ENCODE data around the gene TRMT112.
A peak's percentile ranks its signal among the peaks of the same experiment; 100 is the strongest.

TRMT112 gene

DNA sequence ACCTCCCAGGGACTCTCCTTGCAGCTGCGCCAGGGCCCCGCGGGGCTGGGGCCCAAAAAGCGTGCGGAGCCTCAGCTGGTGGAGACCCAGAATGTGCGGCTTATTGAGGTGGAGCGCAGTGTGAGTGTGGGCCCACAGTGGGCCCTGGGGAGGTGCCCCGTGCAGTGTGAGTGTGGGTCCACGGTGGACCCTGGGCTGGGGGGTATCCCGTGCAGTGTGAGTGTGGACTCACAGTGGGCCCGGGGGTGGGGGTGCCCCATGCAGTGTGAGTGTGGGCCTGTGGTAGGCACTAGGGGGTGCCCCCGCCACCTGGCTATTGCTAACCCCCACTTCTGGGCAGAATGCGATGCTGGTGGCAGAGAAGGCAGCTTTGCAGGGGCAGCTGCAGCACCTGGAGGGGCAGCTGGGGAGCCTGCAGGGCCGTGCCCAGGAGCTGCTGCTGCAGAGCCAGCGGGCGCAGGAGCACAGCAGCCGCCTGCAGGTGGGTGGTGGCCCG lies 33.8 kb upstream of the TRMT112 start:
- DNase-seq (ENCODE audit: low read depth in 2 of 2): no peak

- no peak for DNase-seq (ENCODE audit: low read depth in 2 of 2)
Observed at GRCh38 chr11:64349404-64349803, 32.0 kb upstream of the TRMT112 start.

DNA sequence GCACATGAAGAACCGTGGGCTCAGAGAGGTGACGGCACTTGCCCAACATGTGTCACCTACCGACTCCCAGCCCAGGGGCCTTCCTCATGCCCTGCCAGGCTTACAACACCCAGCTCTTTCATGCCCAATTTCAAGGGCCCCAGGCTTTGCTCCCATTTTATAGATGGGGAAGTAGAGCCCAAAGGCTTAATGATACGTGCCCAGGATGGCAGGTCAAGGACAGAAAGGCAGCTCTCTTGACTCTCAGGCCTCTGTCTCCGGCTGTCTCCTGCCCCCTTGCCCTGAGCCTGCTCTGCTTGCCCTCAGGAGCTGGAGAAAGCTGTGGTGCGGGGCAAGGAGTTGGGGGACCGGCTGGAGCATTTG lies 31.6 kb upstream of the TRMT112 start:
- no peak for DNase-seq (ENCODE audit: low read depth in 2 of 2)

DNA sequence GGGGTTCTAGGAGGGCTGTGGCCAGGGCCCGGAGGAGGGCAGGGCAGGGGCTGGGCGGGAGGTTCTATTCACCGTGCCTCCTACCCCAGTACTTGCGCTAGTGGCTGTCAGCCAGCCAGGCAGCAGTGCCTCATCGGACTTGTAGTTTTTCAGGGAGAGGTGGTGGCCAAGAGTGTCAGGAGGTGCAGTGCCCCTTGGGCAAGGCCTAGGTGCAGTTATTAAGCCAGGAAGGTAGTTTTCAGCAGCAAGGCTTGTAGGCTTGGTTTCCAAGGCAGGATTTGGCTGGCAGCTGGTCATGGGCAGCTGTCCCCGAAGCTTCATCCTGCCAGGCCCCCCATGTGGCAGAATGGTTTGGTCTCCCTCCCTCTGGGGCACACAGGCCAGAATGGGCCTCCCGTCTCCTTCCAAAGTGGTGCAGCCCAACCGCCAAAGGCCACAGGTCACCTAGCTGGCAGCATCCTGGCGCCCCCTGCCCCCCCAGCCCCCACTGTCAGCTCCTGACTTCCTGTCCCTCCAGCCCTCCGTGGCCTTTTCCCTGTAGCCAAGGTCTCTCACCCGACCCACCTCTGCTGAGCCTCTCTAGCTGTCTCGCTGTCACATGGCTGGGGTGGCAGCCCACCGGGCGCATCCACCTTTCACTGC lies 31.1 kb upstream of the TRMT112 start:
- no peak for DNase-seq (ENCODE audit: low read depth in 2 of 2)

- no peak for DNase-seq (ENCODE audit: low read depth in 2 of 2)
Observed at GRCh38 chr11:64347193-64347867, 30.0 kb upstream of the TRMT112 start.

DNA sequence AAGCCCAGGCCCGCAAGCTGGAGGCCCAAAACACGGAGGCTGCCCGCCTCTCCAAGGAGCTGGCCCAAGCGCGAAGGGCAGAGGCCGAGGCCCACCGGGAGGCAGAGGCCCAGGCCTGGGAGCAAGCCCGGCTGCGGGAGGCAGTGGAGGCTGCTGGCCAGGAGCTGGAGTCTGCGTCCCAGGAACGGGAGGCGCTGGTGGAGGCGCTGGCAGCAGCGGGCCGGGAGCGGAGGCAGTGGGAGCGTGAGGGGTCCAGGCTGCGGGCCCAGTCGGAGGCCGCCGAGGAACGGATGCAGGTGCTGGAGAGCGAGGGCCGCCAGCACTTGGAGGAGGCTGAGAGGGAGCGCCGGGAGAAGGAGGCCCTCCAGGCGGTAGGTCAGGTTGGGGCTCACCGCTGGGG lies 27.4 kb upstream of the TRMT112 start:
- no peak for DNase-seq (ENCODE audit: low read depth in 2 of 2)

GRCh38 chr11:64343767-64344559 lies 26.6 kb upstream of the TRMT112 start:
- no peak for DNase-seq (ENCODE audit: low read depth in 2 of 2)

DNA sequence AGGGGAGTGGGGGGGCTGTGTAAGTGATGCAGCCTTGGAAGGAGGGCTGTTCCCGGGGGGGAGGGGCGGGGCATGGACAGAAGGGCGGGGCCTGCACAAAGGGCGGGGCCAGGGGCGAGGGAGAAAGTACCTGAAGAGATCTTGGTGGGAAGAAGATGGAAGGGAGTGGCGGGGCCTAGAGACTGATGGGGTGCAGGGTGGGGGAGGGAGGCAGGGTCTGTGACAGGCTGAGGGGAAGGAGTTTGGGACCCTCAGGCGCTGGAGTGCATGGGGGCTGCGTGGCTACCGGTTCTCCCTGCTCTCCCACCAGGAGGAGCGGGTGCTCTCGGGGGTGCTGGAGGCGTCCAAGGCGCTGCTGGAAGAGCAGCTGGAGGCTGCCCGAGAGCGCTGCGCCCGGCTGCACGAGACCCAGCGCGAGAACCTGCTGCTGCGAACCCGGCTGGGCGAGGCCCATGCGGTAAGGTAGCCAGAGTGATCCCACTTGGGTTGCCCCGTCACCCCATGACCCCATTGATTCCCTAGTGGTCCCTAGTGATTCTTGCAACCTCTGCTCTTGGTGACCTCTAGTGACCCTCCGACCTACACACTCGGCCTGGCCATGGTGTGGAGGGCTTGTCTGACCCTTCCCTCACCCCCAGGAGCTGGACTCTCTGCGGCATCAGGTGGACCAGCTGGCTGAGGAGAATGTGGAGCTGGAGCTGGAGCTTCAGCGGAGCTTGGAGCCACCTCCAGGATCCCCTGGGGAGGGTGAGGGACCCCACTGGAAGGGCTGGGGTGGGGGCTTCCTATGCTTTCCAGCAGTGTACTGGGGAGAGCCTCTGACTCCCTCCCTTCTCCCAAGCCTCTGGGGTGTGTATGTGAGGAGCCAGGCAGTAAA lies 25.7 kb upstream of the TRMT112 start:
- no peak for DNase-seq (ENCODE audit: low read depth in 2 of 2)

GRCh38 chr11:64341851-64342791 lies 24.8 kb upstream of the TRMT112 start:
- peak; percentile 81 to 91 for DNase-seq (ENCODE audit: low read depth in 2 of 2)

DNA sequence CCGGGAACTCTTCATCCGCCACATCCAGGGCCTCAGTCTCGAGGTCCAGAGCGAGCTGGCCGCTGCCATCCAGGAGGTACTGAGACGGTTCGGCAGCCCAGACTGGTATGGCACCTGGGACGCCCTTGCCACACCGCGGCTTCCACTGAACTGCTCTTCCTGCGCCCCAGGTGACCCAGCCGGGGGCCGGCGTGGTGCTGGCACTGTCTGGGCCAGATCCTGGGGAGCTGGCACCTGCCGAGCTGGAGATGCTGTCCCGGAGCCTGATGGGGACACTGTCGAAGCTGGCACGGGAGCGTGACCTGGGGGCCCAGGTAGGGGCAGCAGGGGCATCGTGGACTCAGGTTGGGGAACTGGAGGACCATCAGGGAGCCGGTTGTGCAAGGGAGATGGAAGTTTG lies 24.1 kb upstream of the TRMT112 start:
- no peak for DNase-seq (ENCODE audit: low read depth in 2 of 2)

- peak; percentile 56 to 82 for DNase-seq (ENCODE audit: low read depth in 2 of 2)
Observed at GRCh38 chr11:64340671-64341335, 23.4 kb upstream of the TRMT112 start.

GRCh38 chr11:64339754-64340408 lies 22.5 kb upstream of the TRMT112 start, which contains the start of gene CCDC88B:
Gene CCDC88B, plus strand, starts transcription at chr11:64340204. Its CDS starts 63 bp downstream, at chr11:64340267.
- peak; percentile 57 to 77 for DNase-seq (ENCODE audit: low read depth in 2 of 2)

DNA sequence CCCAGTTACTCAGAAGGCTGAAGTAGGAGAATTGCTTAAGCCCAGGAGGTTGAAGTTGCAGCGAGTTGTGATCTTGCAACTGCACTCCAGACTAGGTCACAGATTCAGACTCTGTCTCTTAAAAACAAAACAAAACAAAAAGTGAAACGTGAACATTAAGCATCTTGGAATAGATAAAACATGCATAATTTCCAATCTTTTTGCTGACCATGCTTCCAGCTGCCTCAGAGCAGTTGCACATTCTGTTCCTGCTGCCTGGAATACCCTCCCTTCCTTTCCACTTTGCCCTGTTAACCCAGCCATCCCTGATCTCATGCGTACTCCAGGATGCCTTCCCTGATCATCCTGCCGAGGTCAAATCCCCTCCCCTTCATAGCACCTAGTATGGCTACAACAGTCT lies 21.9 kb upstream of the TRMT112 start:
- no peak for DNase-seq (ENCODE audit: low read depth in 2 of 2)

- no peak for DNase-seq (ENCODE audit: low read depth in 2 of 2)
Observed at GRCh38 chr11:64338716-64339115, 21.4 kb upstream of the TRMT112 start.

DNA sequence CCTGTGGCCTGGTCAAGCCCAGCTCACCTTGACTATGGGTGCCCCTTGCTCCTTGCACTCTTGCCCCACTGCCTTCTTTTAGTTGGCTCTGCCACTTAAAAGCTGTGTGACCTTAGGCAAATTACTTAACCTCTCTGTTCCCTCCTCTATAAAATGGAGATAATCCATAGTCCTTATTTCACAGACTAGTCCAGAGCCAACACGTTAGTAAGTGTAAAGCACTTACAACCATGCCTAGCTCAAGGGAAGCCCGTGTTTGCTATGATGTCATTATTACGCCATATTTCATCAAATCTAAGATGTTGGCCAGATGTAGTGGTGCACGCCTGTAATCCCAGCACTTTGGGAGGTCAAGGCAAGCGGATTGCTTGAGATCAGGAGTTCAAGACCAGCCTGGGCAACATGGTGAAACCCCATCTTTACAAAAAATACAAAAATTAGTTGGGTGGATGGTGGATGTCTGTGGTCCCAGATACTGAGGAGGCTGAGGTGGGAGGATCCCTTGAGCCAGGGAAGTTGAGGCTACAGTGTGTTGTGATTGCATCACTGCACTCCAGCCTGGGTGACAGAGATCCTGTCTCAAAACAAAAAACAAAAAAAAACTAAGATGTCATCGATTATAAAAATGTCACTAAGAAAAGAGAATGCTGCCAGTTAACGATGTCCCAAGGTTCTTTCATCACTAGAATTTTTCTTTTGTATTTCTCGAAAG lies 20.3 kb upstream of the TRMT112 start:
- no peak for DNase-seq (ENCODE audit: low read depth in 2 of 2)

GRCh38 chr11:64334764-64335735 lies 17.7 kb upstream of the TRMT112 start:
- DNase-seq (ENCODE audit: low read depth in 2 of 2): peak in 1 of 2 experiments; percentile 11

DNA sequence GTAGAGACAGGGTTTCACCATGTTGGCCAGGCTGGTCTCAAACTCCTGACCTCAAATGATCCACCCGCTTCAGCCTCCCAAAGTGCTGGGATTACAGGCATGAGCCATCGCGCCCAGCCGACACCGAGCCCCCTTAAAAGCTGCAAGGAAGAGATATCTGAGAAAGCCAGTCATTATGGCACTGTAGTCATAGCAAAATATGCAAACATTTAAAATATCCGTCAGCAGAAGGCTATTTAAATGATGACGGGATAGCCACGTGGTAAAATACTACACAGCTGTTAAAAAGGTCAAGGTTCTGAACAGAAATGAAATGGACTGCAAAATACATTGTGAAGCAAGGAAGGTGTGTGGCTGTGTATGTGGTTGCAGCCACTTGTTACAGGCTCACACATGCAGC lies 16.2 kb upstream of the TRMT112 start:
- DNase-seq (ENCODE audit: low read depth in 2 of 2): no peak

Measured in stimulated activated CD4-positive, alpha-beta T cell treated with anti-CD3 and anti-CD28 coated beads, Interleukin-12 subunit alpha, Interleukin-12 subunit beta, amount 100 ng/mL, for 24 hours (primary cell).